Calu3 (cell line): ENCODE results near the gene PLEKHO2. TPM values are rescaled to one million over a fixed set of nuclear protein-coding genes. Genes with fewer than 3 reads are reported as not detected.

Experiments used
- BruUV-seq: library from RNA; stranded (reverse); fragments of 400-500 nt; replicated peaks from 2 replicates; lab custom pipeline; 2021; lab: Mats Ljungman, UMichigan
- CTCF ChIA-PET: fragments of 300-600 bp; sonication (Branson Sonifier 250); formaldehyde crosslinking; loops from one replicate; lab custom pipeline; 2022; ENCODE audit warnings: antibody characterized with exemption; lab: Charles Lee
- DNase-seq: peaks from one replicate; pipeline ENCODE4 v3.0.0; 2022
- H3K27ac Mint-ChIP-seq: one replicate; pipeline ENCODE4 v1.8.0; 2022; ENCODE audit warnings: mixed read lengths; ENCODE audit not compliant: unreplicated experiment
- H3K27me3 Mint-ChIP-seq: one replicate; pipeline ENCODE4 v1.8.0; 2022; ENCODE audit warnings: mixed read lengths; ENCODE audit not compliant: unreplicated experiment
- H3K36me3 Mint-ChIP-seq: one replicate; pipeline ENCODE4 v1.8.0; 2022; ENCODE audit warnings: mild to moderate bottlenecking, moderate library complexity, mixed read lengths; ENCODE audit not compliant: insufficient read depth, unreplicated experiment
- H3K4me1 Mint-ChIP-seq: one replicate; pipeline ENCODE4 v1.8.0; 2022; ENCODE audit warnings: mild to moderate bottlenecking, low read depth, mixed read lengths; ENCODE audit not compliant: unreplicated experiment
- H3K4me3 Mint-ChIP-seq: one replicate; pipeline ENCODE4 v1.8.0; 2022; ENCODE audit warnings: mild to moderate bottlenecking, low read depth, moderate library complexity, mixed read lengths; ENCODE audit not compliant: unreplicated experiment
- H3K9me3 Mint-ChIP-seq: one replicate; pipeline ENCODE4 v1.8.0; 2022; ENCODE audit warnings: low read depth, mixed read lengths; ENCODE audit not compliant: unreplicated experiment
- CTCF ChIP-seq: fragments of 200-600 bp; IDR thresholded peaks from one replicate; pipeline ENCODE4 v1.8.0; 2022; ENCODE audit warnings: antibody characterized with exemption; ENCODE audit not compliant: unreplicated experiment
- intact Hi-C: fragments of 100-400 bp; cut with micrococcal nuclease; formaldehyde crosslinking; loops from one replicate; pipeline ENCODE4 v1.10.0; 2022; ENCODE audit not compliant: unreplicated experiment
- total RNA-seq: library from RNA; stranded (reverse); gene quantifications from 2 replicates; pipeline ENCODE4 v1.2.3, GENCODE V29; 2022

The PLEKHO2 gene
- total RNA-seq, 1 experiment from 2014 or later: 2.0 TPM

GRCh38 chr15:64859226-64859625, 17.5 kb downstream of the PLEKHO2 start:
- BruUV-seq: no TSS peak
- Mint-ChIP-seq H3K27me3 (no peaks in the 10 kb centered on the region), H3K4me1 (peaks cover 7% of the 10 kb centered on the region), H3K9me3 (no peaks in the 10 kb centered on the region), H3K27ac (no peak overlapping the region), H3K36me3 (no peaks in the 10 kb centered on the region), H3K4me3 (no peak overlapping the region)
- intact Hi-C loops: no loop called here
- CTCF ChIA-PET: interaction anchor here (1.0 to 1.1 kb wide), 2 partner anchors 70 to 353 kb away, joined by 3 read pairs; partner anchors contain the start of gene CILP
- no peak for DNase-seq
- TF ChIP-seq CTCF: no peak

GRCh38 chr15:64861331-64861730, 19.6 kb downstream of the PLEKHO2 start:
- CTCF ChIA-PET: no interaction called here
- DNase-seq: no peak
- TF ChIP-seq CTCF: no peak
- H3K9me3 Mint-ChIP-seq: no peaks in the 10 kb centered on the region
- no peaks in the 10 kb centered on the region for H3K36me3 Mint-ChIP-seq
- H3K4me1 Mint-ChIP-seq: peaks cover 7% of the 10 kb centered on the region
- no peak overlapping the region for H3K27ac Mint-ChIP-seq
- H3K4me3 Mint-ChIP-seq: no peak overlapping the region
- intact Hi-C loops: no loop called here
- no TSS peak for BruUV-seq
- no peaks in the 10 kb centered on the region for H3K27me3 Mint-ChIP-seq

- Mint-ChIP-seq H3K4me1 (peaks cover 3% of the 10 kb centered on the region), H3K9me3 (no peaks in the 10 kb centered on the region), H3K36me3 (no peaks in the 10 kb centered on the region), H3K27ac (no peak overlapping the region), H3K27me3 (no peaks in the 10 kb centered on the region), H3K4me3 (no peak overlapping the region)
- BruUV-seq: no TSS peak
- TF ChIP-seq CTCF: no peak
- DNase-seq: no peak
- intact Hi-C loops: no loop called here
- CTCF ChIA-PET: no interaction called here
Observed at GRCh38 chr15:64861960-64862359, 20.2 kb downstream of the PLEKHO2 start.

GRCh38 chr15:64862408-64862807, 20.7 kb downstream of the PLEKHO2 start:
- H3K27me3 Mint-ChIP-seq: no peaks in the 10 kb centered on the region
- CTCF ChIA-PET: no interaction called here
- DNase-seq: no peak
- TF ChIP-seq CTCF: no peak
- H3K4me1 Mint-ChIP-seq: no peaks in the 10 kb centered on the region
- H3K4me3 Mint-ChIP-seq: no peak overlapping the region
- H3K9me3 Mint-ChIP-seq: no peaks in the 10 kb centered on the region
- H3K36me3 Mint-ChIP-seq: no peaks in the 10 kb centered on the region
- intact Hi-C loops: no loop called here
- H3K27ac Mint-ChIP-seq: no peak overlapping the region
- BruUV-seq: no TSS peak
